SU-DHL-6 (cell line): ENCODE results near the gene POLA1.

Experiments
- H2AFZ ChIP-seq: fragments of 200-600 bp; sonication (generic); 2 replicates; pipeline ENCODE4 v1.6.1; 2014; ENCODE audit warnings: low read depth, mild to moderate bottlenecking, moderate library complexity, mixed read lengths, antibody characterized with exemption, low read length; ENCODE audit not compliant: severe bottlenecking
- H3F3A ChIP-seq: fragments of 200-600 bp; shearing (Covaris generic); 2 replicates; pipeline ENCODE4 v1.6.0; 2016; ENCODE audit warnings: antibody characterized with exemption, mild to moderate bottlenecking; ENCODE audit not compliant: insufficient read depth
- H3K27ac ChIP-seq: fragments of 200-600 bp; sonication (generic); 2 replicates; pipeline ENCODE4 v1.5.1; 2016; ENCODE audit warnings: low read depth, mild to moderate bottlenecking, low read length, moderate library complexity, mixed read lengths
- H3K27me3 ChIP-seq: fragments of 200-600 bp; sonication (generic), shearing (Covaris generic); 2 replicates; pipeline ENCODE4 v1.6.0; 2014; ENCODE audit warnings: mild to moderate bottlenecking, low read length
- H3K36me3 ChIP-seq: fragments of 200-600 bp; sonication (generic); 2 replicates; pipeline ENCODE4 v1.6.1; 2014; ENCODE audit warnings: mild to moderate bottlenecking, low read length, mixed read lengths
- H3K4me2 ChIP-seq: fragments of 300-600, 200-600 bp; shearing (Covaris generic), sonication (generic); 2 replicates; pipeline ENCODE4 v1.6.0; 2014; ENCODE audit warnings: low read length, low read depth, mild to moderate bottlenecking; ENCODE audit not compliant: poor library complexity, severe bottlenecking
- H3K4me3 ChIP-seq: fragments of 200-600 bp; sonication (generic); 2 replicates; pipeline ENCODE4 v1.5.1; 2014; ENCODE audit warnings: antibody characterized with exemption, low read length, mild to moderate bottlenecking, mixed read lengths; ENCODE audit not compliant: insufficient read depth, poor library complexity, severe bottlenecking
- H3K79me2 ChIP-seq: fragments of 200-600 bp; sonication (generic); 2 replicates; pipeline ENCODE4 v1.6.1; 2014; ENCODE audit warnings: mild to moderate bottlenecking, low read length, moderate library complexity; ENCODE audit not compliant: insufficient read depth
- H3K9ac ChIP-seq: fragments of 200-600 bp; sonication (generic); 2 replicates; pipeline ENCODE4 v1.7.0; 2014; ENCODE audit warnings: mild to moderate bottlenecking, low read length
- H3K9me2 ChIP-seq: fragments of 200-600 bp; sonication (generic); replicated peaks from 2 replicates; pipeline ENCODE4 v1.6.1; 2014; ENCODE audit warnings: low read length; ENCODE audit not compliant: insufficient read depth
- H3K9me3 ChIP-seq: fragments of 200-600 bp; sonication (generic); 2 replicates; pipeline ENCODE4 v1.6.1; 2014; ENCODE audit warnings: low read length, mixed read lengths; ENCODE audit not compliant: insufficient read depth
- H4K20me1 ChIP-seq: fragments of 200-600 bp; sonication (generic); 2 replicates; pipeline ENCODE4 v1.6.1; 2014; ENCODE audit warnings: low read depth, mild to moderate bottlenecking, antibody characterized with exemption, low read length, moderate library complexity, mixed read lengths
- EZH2phosphoT487 ChIP-seq: fragments of 200-600 bp; sonication (generic), shearing (Covaris generic); conservative IDR thresholded peaks from 2 replicates; pipeline ENCODE4 v1.6.1; 2018; ENCODE audit warnings: mild to moderate bottlenecking, antibody characterized with exemption, low read length, moderate library complexity, mixed read lengths
- TF ChIP-seq, protein P1 (sequence below): fragments of 200-600 bp; sonication (generic); IDR thresholded peaks from one replicate; pipeline ENCODE4 v1.5.1; 2017; ENCODE audit warnings: antibody characterized with exemption, mild to moderate bottlenecking, low read length, moderate library complexity; ENCODE audit not compliant: insufficient read depth, poor library complexity, severe bottlenecking

POLA1 gene

GRCh38 chrX:24659646-24660045, 34.1 kb upstream of the POLA1 start:
- no peaks in the 10 kb centered on the region for H3K36me3 ChIP-seq
- no peak overlapping the region for H3K9ac ChIP-seq
- H2AFZ ChIP-seq: no peak overlapping the region
- H4K20me1 ChIP-seq: no peaks in the 10 kb centered on the region
- no peaks in the 10 kb centered on the region for H3K9me2 ChIP-seq
- H3K4me2 ChIP-seq: no peak overlapping the region
- H3K79me2 ChIP-seq: no peaks in the 10 kb centered on the region
- no peaks in the 10 kb centered on the region for H3F3A ChIP-seq
- H3K27me3 ChIP-seq: no peaks in the 10 kb centered on the region
- TF ChIP-seq, protein P1, sequence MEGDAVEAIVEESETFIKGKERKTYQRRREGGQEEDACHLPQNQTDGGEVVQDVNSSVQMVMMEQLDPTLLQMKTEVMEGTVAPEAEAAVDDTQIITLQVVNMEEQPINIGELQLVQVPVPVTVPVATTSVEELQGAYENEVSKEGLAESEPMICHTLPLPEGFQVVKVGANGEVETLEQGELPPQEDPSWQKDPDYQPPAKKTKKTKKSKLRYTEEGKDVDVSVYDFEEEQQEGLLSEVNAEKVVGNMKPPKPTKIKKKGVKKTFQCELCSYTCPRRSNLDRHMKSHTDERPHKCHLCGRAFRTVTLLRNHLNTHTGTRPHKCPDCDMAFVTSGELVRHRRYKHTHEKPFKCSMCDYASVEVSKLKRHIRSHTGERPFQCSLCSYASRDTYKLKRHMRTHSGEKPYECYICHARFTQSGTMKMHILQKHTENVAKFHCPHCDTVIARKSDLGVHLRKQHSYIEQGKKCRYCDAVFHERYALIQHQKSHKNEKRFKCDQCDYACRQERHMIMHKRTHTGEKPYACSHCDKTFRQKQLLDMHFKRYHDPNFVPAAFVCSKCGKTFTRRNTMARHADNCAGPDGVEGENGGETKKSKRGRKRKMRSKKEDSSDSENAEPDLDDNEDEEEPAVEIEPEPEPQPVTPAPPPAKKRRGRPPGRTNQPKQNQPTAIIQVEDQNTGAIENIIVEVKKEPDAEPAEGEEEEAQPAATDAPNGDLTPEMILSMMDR: no peak
- no peaks in the 10 kb centered on the region for H3K9me3 ChIP-seq
- H3K4me3 ChIP-seq: no peak overlapping the region
- no peak overlapping the region for H3K27ac ChIP-seq

GRCh38 chrX:24661292-24661691, 32.4 kb upstream of the POLA1 start:
- Histone ChIP-seq H3F3A (no peaks in the 10 kb centered on the region), H3K9me3 (no peaks in the 10 kb centered on the region), H3K27me3 (no peaks in the 10 kb centered on the region), H3K4me2 (no peak overlapping the region), H3K9ac (no peak overlapping the region), H3K36me3 (no peaks in the 10 kb centered on the region), H3K79me2 (no peaks in the 10 kb centered on the region), H2AFZ (no peak overlapping the region), H3K4me3 (no peak overlapping the region), H3K9me2 (no peaks in the 10 kb centered on the region), H4K20me1 (no peaks in the 10 kb centered on the region), H3K27ac (no peak overlapping the region)
- no peak for TF ChIP-seq EZH2phosphoT487
- TF ChIP-seq, protein P1: no peak

DNA sequence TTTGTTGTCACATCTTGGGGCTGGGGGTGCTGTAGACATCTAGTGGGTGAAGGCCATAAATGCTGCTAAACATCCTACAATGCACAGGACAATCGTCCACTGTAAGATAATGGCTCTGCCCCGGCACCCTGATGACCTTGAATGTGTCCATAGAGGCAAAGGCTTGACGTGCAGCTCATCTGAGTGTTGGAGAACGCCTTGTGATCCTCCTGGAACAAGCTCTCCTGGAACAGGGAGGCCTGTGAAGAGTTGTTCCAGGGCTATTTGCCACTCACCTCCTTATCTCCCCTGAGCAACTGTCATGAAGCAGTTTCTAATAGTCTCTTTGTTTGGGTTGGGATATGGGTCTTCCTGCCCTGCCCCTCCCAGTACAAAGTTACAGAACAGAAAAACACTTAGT, 31.4 kb upstream of the POLA1 start:
- no peak overlapping the region for H2AFZ ChIP-seq
- H3F3A ChIP-seq: no peaks in the 10 kb centered on the region
- H4K20me1 ChIP-seq: no peaks in the 10 kb centered on the region
- no peak overlapping the region for H3K27ac ChIP-seq
- no peaks in the 10 kb centered on the region for H3K79me2 ChIP-seq
- no peak overlapping the region for H3K4me2 ChIP-seq
- no peak overlapping the region for H3K4me3 ChIP-seq
- TF ChIP-seq, protein P1: no peak
- TF ChIP-seq EZH2phosphoT487: no peak
- no peaks in the 10 kb centered on the region for H3K27me3 ChIP-seq
- H3K36me3 ChIP-seq: no peaks in the 10 kb centered on the region
- no peaks in the 10 kb centered on the region for H3K9me2 ChIP-seq
- H3K9me3 ChIP-seq: no peaks in the 10 kb centered on the region
- no peak overlapping the region for H3K9ac ChIP-seq

- H3K27ac ChIP-seq: no peak overlapping the region
- H3K9me2 ChIP-seq: no peaks in the 10 kb centered on the region
- H3K27me3 ChIP-seq: no peaks in the 10 kb centered on the region
- no peaks in the 10 kb centered on the region for H4K20me1 ChIP-seq
- TF ChIP-seq, protein P1: no peak
- TF ChIP-seq EZH2phosphoT487: no peak
- no peaks in the 10 kb centered on the region for H3K36me3 ChIP-seq
- H3K79me2 ChIP-seq: no peaks in the 10 kb centered on the region
- H2AFZ ChIP-seq: no peak overlapping the region
- no peaks in the 10 kb centered on the region for H3K9me3 ChIP-seq
- no peak overlapping the region for H3K4me2 ChIP-seq
- no peak overlapping the region for H3K9ac ChIP-seq
- no peaks in the 10 kb centered on the region for H3F3A ChIP-seq
- no peak overlapping the region for H3K4me3 ChIP-seq
Observed at GRCh38 chrX:24668111-24668510, 25.6 kb upstream of the POLA1 start.
